Right lobe of liver (tissue), 6 donors: ENCODE measurements around the gene CYP3A7. TPM values are rescaled to one million over a fixed set of nuclear protein-coding genes. Genes with fewer than 3 reads are reported as not detected.
A peak's percentile ranks its signal among the peaks of the same experiment; 100 is the strongest.
"Not testable (repeated sequence)": the region's sequence is repeated elsewhere in the genome, so short reads cannot be mapped to it uniquely, and the experiment has no call there.

Experiments used
- ATAC-seq, 4 donors: fragments of 200-7000 bp; cut with Tn5 transposase; one replicate each; pipeline ENCODE4 v1.9.1; 2020; ENCODE audit warnings: mild to moderate bottlenecking in 4 of 4, moderate library complexity in 4 of 4
- DNase-seq, 3 donors: peaks; one replicate each; pipeline ENCODE4 v3.0.0-alpha.2; 2020
- H3K27ac ChIP-seq, 3 donors: fragments of 200-600 bp; one replicate each; pipeline ENCODE4 v1.8.0; 2022
- H3K27me3 ChIP-seq, 2 donors: fragments of 200-600 bp; one replicate each; pipeline ENCODE4 v1.8.0; 2022
- H3K36me3 ChIP-seq, 4 donors: fragments of 200-600 bp; sonication (generic) in 1 of 4; one replicate each; pipeline versions ENCODE4 v1.5.1 to v1.8.0; 2017 to 2022; ENCODE audit warnings: control low read depth in 1 of 4
- H3K4me1 ChIP-seq, 4 donors: fragments of 200-600 bp; sonication (generic) in 1 of 4; one replicate each; pipeline versions ENCODE4 v1.5.1 to v1.8.0; 2017 to 2022; ENCODE audit warnings: control low read depth in 1 of 4
- H3K4me3 ChIP-seq, 3 donors: fragments of 200-600 bp; one replicate each; pipeline ENCODE4 v1.8.0; 2022
- H3K9me3 ChIP-seq, 4 donors: fragments of 200-600 bp; sonication (generic) in 1 of 4; one replicate each; pipeline versions ENCODE4 v1.5.1 to v1.8.0; 2017 to 2022; ENCODE audit warnings: control low read depth in 1 of 4
- CTCF ChIP-seq, 4 donors: fragments of 200-600 bp in 3 of 4; fragments of 450-650 bp in 1 of 4; IDR thresholded peaks; one replicate each; pipeline versions ENCODE4 v1.5.1 to v1.8.0; 2016 to 2022; ENCODE audit warnings: antibody characterized with exemption in 4 of 4, mild to moderate bottlenecking in 2 of 4
- POLR2A ChIP-seq: fragments of 450-650 bp; IDR thresholded peaks from one replicate; pipeline ENCODE4 v1.6.1; 2017; ENCODE audit warnings: antibody characterized with exemption, mild to moderate bottlenecking
- WGBS: methylation state at CpG from one replicate; pipeline ENCODE4 v1.1.6; 2018; ENCODE audit warnings: low coverage, low lambda C conversion rate; ENCODE audit not compliant: insufficient coverage; ENCODE audit errors: missing lambda C conversion rate; 5-methylcytosine and 5-hydroxymethylcytosine counted together
- intact Hi-C, 2 donors: fragments of 100-400 bp; cut with DNase I; formaldehyde crosslinking; loops; one replicate each; pipeline versions ENCODE4 v1.11.2 to v1.14.1; 2022
- total RNA-seq, 6 experiments: library from RNA; depleted of rRNA in 2 of 6; stranded (reverse); fragments of >200 nt in 2 of 6; fragmentation: NEBNext Ultra II Directional in 3 of 6; extraction: Animal tissue kit (Norgen Biotek cat#: 25700) in 3 of 6; gene quantifications; one replicate each; pipeline versions ENCODE4 v1.1.0 to v1.2.4, GENCODE V29; 2016 to 2023
- donor health status: DM: no; HTN: yes; CAD: no.
- donor health status: DM: no; HTN: no; CAD: no.
- donor health status: DM: no; HTN: no; CAD: no.
- donor health status: DM: no; HTN: yes; CAD: no.
- donor health status: DM: no; HTN: yes; CAD: no.

Gene CYP3A7
- total RNA-seq, 6 experiments from 2014 or later, result 19.8 to 623 (median 340) TPM

- 82% methylated on average over 6 of the region's 6 CpGs for WGBS
- no peak overlapping the region for H3K4me3 ChIP-seq
- H3K4me1 ChIP-seq, result peaks cover 0 to 6% (median 0%) of the 10 kb centered on the region in 4 donors
- H3K27me3 ChIP-seq, result no peaks in the 10 kb centered on the region
- TF ChIP-seq POLR2A, result no peak
- TF ChIP-seq CTCF (IDR thresholded peaks at IDR 0.05), result no peak
- no peaks in the 10 kb centered on the region for H3K36me3 ChIP-seq
- intact Hi-C loops, result no loop called here
- no peaks in the 10 kb centered on the region for H3K9me3 ChIP-seq
- H3K27ac ChIP-seq, result no peak overlapping the region
- ATAC-seq (no peak), DNase-seq (no peak)
Measured at GRCh38 chr7:99748846-99749579, 14.0 kb upstream of the CYP3A7 start.

- 89% methylated on average over 2 of the region's 3 CpGs for WGBS
- H3K36me3 ChIP-seq, ATAC-seq, H3K9me3 ChIP-seq, DNase-seq, intact Hi-C loops, H3K4me3 ChIP-seq, H3K27me3 ChIP-seq, H3K27ac ChIP-seq: not testable (repeated sequence)
- peaks cover 0 to 18% (median 6%) of the 10 kb centered on the region in 4 donors for H3K4me1 ChIP-seq
Measured at GRCh38 chr7:99746915-99747314, 11.9 kb upstream of the CYP3A7 start.

GRCh38 chr7:99745395-99745794 lies 10.4 kb upstream of the CYP3A7 start:
- H3K9me3 ChIP-seq, H3K4me3 ChIP-seq, H3K36me3 ChIP-seq, DNase-seq, H3K27me3 ChIP-seq, H3K27ac ChIP-seq, ATAC-seq, intact Hi-C loops: not testable (repeated sequence)
- peaks cover 0 to 31% (median 11%) of the 10 kb centered on the region in 4 donors for H3K4me1 ChIP-seq
- 81% methylated on average over 3 of the region's 3 CpGs for WGBS

GRCh38 chr7:99742737-99743394 lies 7.9 kb upstream of the CYP3A7 start:
- Histone ChIP-seq H3K27me3 (no peaks in the 10 kb centered on the region), H3K4me3 (no peak overlapping the region), H3K4me1 (peaks cover 0 to 40% (median 14%) of the 10 kb centered on the region in 4 donors), H3K9me3 (no peaks in the 10 kb centered on the region), H3K27ac (peak overlapping the region; percentile 77 to 94 (median 92)), H3K36me3 (no peaks in the 10 kb centered on the region)
- TF ChIP-seq CTCF (IDR thresholded peaks at IDR 0.05) (no peak), POLR2A (no peak)
- intact Hi-C loops, result no loop called here
- 24% methylated on average over 4 of the region's 4 CpGs for WGBS
- peak; percentile 36 to 62 (median 61) for DNase-seq
- peak; percentile 84 to 95 (median 92) for ATAC-seq

GRCh38 chr7:99741441-99741795 lies 6.4 kb upstream of the CYP3A7 start:
- H3K9me3 ChIP-seq, result no peaks in the 10 kb centered on the region
- H3K4me1 ChIP-seq, result peaks cover 0 to 40% (median 14%) of the 10 kb centered on the region in 4 donors
- TF ChIP-seq CTCF (IDR thresholded peaks at IDR 0.05) (no peak), POLR2A (no peak)
- no peaks in the 10 kb centered on the region for H3K36me3 ChIP-seq
- WGBS, result 100% methylated on average over 2 of the region's 2 CpGs
- peak overlapping the region; percentile 72 to 94 (median 92) for H3K27ac ChIP-seq
- no peak overlapping the region for H3K4me3 ChIP-seq
- intact Hi-C loops, result no loop called here
- DNase-seq, result no peak
- H3K27me3 ChIP-seq, result no peaks in the 10 kb centered on the region
- ATAC-seq, result no peak
